PFSK-1 (cell line): ENCODE data around the gene OR4F15.

Experiments used
- POLR2AphosphoS5 ChIP-seq: IDR thresholded peaks from 2 replicates; pipeline ENCODE4 v1.6.1; 2012; ENCODE audit warnings: low read depth, mild to moderate bottlenecking, control low read depth, low read length, moderate library complexity
- SIN3A ChIP-seq: IDR thresholded peaks from 2 replicates; pipeline ENCODE4 v1.6.1; 2012; ENCODE audit warnings: mild to moderate bottlenecking, low read length, moderate library complexity, borderline replicate concordance; ENCODE audit not compliant: insufficient read depth
- TAF1 ChIP-seq: IDR thresholded peaks from 2 replicates; pipeline ENCODE4 v1.6.1; 2012; ENCODE audit warnings: low read length, control low read depth, borderline replicate concordance; ENCODE audit not compliant: insufficient read depth
- TF ChIP-seq, protein P1 (sequence below), 2 experiments: IDR thresholded peaks; 2 replicates each; pipeline versions ENCODE4 v1.6.1 to v1.8.0; 2011 to 2012; ENCODE audit warnings: low read depth in 2 of 2, low read length in 2 of 2, control low read depth in 1 of 2, inconsistent platforms in 1 of 2, mild to moderate bottlenecking in 1 of 2, moderate library complexity in 1 of 2; ENCODE audit not compliant: insufficient read depth in 1 of 2

DNA sequence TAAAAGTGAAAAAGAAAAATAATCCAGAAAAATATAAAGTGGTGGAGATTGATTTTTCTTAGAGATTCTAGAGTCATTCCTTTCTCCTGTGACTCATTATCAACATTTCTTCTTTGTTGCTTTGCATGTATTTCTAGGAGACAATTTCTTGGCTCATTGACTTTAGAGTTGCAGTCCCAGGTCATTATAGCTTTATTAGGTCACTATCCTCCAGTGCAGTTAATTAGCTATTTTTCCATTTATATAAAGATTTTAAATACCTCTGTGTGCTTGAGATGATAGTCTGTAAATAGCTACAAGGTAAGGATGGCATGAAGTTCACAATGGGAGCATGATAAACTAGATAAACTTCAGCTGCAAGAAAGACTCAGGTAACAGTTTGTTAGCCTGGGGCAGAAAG, at the start of gene OR4F15:
- TF ChIP-seq POLR2AphosphoS5: no peak
- no peak for TF ChIP-seq SIN3A
- TF ChIP-seq TAF1: no peak
- TF ChIP-seq, protein P1, sequence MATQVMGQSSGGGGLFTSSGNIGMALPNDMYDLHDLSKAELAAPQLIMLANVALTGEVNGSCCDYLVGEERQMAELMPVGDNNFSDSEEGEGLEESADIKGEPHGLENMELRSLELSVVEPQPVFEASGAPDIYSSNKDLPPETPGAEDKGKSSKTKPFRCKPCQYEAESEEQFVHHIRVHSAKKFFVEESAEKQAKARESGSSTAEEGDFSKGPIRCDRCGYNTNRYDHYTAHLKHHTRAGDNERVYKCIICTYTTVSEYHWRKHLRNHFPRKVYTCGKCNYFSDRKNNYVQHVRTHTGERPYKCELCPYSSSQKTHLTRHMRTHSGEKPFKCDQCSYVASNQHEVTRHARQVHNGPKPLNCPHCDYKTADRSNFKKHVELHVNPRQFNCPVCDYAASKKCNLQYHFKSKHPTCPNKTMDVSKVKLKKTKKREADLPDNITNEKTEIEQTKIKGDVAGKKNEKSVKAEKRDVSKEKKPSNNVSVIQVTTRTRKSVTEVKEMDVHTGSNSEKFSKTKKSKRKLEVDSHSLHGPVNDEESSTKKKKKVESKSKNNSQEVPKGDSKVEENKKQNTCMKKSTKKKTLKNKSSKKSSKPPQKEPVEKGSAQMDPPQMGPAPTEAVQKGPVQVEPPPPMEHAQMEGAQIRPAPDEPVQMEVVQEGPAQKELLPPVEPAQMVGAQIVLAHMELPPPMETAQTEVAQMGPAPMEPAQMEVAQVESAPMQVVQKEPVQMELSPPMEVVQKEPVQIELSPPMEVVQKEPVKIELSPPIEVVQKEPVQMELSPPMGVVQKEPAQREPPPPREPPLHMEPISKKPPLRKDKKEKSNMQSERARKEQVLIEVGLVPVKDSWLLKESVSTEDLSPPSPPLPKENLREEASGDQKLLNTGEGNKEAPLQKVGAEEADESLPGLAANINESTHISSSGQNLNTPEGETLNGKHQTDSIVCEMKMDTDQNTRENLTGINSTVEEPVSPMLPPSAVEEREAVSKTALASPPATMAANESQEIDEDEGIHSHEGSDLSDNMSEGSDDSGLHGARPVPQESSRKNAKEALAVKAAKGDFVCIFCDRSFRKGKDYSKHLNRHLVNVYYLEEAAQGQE (IDR thresholded peaks at IDR 0.05; ENCODE audit: insufficient read depth in 1 of 2, low read depth in 2 of 2, low read length in 2 of 2): no peak
